HCT116 (cell line): ENCODE measurements around the gene TEDC2. TPM values are rescaled to one million over a fixed set of nuclear protein-coding genes. Genes with fewer than 3 reads are reported as not detected.

Source experiments
- ATAC-seq: fragments of 200-7000 bp; cut with Tn5 transposase; 2 replicates; pipeline ENCODE4 v1.9.1; 2020; ENCODE audit warnings: mild to moderate bottlenecking, moderate library complexity
- BruUV-seq: library from RNA; stranded (reverse); fragments of 400-500 nt; replicated peaks from 2 replicates; lab custom pipeline; 2021; lab: Mats Ljungman, UMichigan
- CTCF ChIA-PET: fragments of 300-600 bp; sonication (Branson Sonifier 250); formaldehyde crosslinking; loops from one replicate; lab custom pipeline; 2021; ENCODE audit warnings: antibody characterized with exemption; lab: Charles Lee
- POLR2A ChIA-PET: fragments of 300-600, 350-600 bp; sonication (Branson Sonifier 250); formaldehyde crosslinking; loops from one replicate; lab custom pipeline; 2021; ENCODE audit warnings: antibody characterized with exemption; lab: Charles Lee
- RAD21 ChIA-PET, 2 experiments: fragments of 300-600 bp; sonication (Branson Sonifier 250); formaldehyde crosslinking; loops; one replicate each; lab custom pipeline; 2023; ENCODE audit warnings: low total read pairs in 2 of 2; ENCODE audit not compliant: uncharacterized antibody in 2 of 2, unreplicated experiment in 2 of 2, low non-redundant PET in 1 of 2; lab: Charles Lee
- DNase-seq: peaks from one replicate; pipeline ENCODE4 v3.0.0-alpha.2; 2010; ENCODE audit warnings: low read depth, low spot score
- H2AFZ ChIP-seq: fragments of 200-600 bp; shearing (Covaris generic), sonication (generic); 2 replicates; pipeline ENCODE4 v1.6.1; 2017; ENCODE audit warnings: low read depth, mixed run types, mixed read lengths, antibody characterized with exemption, low read length; ENCODE audit not compliant: poor library complexity, severe bottlenecking
- H3K27ac ChIP-seq: 2 replicates; pipeline ENCODE4 v1.5.1; 2012; ENCODE audit warnings: low read depth, low read length
- H3K27me3 ChIP-seq: fragments of 200-600 bp; sonication (generic); 2 replicates; pipeline ENCODE4 v1.6.1; 2016; ENCODE audit warnings: mixed run types, low read length, mixed read lengths; ENCODE audit not compliant: insufficient read depth
- H3K36me3 ChIP-seq, 2 experiments: fragments of 200-500 bp in 1 of 2; fragments of 200-600 bp in 1 of 2; sonication (Bioruptor generic) in 1 of 2; sonication (generic) in 1 of 2; 2 replicates each; pipeline versions ENCODE4 v1.5.1 to v1.6.1; 2014 to 2016; ENCODE audit warnings: low read length in 2 of 2, inconsistent platforms in 1 of 2, mixed read lengths in 1 of 2, mixed run types in 1 of 2; ENCODE audit not compliant: insufficient read depth in 2 of 2, control insufficient read depth in 1 of 2
- H3K4me1 ChIP-seq, 2 experiments: fragments of 200-600 bp in 1 of 2; sonication (generic) in 1 of 2; 2 replicates each; pipeline versions ENCODE4 v1.5.1 to v1.6.1; 2012 to 2017; ENCODE audit warnings: low read length in 2 of 2, inconsistent platforms in 1 of 2, mild to moderate bottlenecking in 1 of 2, mixed read lengths in 1 of 2, mixed run types in 1 of 2, moderate library complexity in 1 of 2; ENCODE audit not compliant: insufficient read depth in 2 of 2, control insufficient read depth in 1 of 2
- H3K4me2 ChIP-seq: fragments of 200-600 bp; sonication (generic); 2 replicates; pipeline ENCODE4 v1.6.1; 2017; ENCODE audit warnings: mixed run types, low read length, mixed read lengths
- H3K4me3 ChIP-seq, 2 experiments: fragments of 200-600 bp in 1 of 2; sonication (generic) in 1 of 2; replicated peaks in 1 of 2; 2 replicates each; pipeline ENCODE4 v1.5.1; 2011 to 2016; ENCODE audit warnings: low read length in 2 of 2, control low read depth in 1 of 2, low read depth in 1 of 2, mild to moderate bottlenecking in 1 of 2, mixed read lengths in 1 of 2, mixed run types in 1 of 2
- H3K79me2 ChIP-seq: fragments of 200-600 bp; sonication (generic); 2 replicates; pipeline ENCODE4 v1.6.1; 2017; ENCODE audit warnings: mild to moderate bottlenecking, mixed run types, low read length, moderate library complexity, mixed read lengths; ENCODE audit not compliant: insufficient read depth
- H3K9ac ChIP-seq: fragments of 200-600 bp; sonication (generic); 2 replicates; pipeline ENCODE4 v1.6.1; 2016; ENCODE audit warnings: low read length, mixed read lengths
- H3K9me2 ChIP-seq: fragments of 200-600 bp; sonication (generic), shearing (Covaris generic); 2 replicates; pipeline ENCODE4 v1.6.1; 2017; ENCODE audit warnings: mixed run types, mild to moderate bottlenecking, moderate library complexity; ENCODE audit not compliant: insufficient read depth
- H3K9me3 ChIP-seq, 2 experiments: fragments of 200-500 bp in 1 of 2; fragments of 200-600 bp in 1 of 2; sonication (Bioruptor generic) in 1 of 2; sonication (generic) in 1 of 2; 2 replicates each; pipeline ENCODE4 v1.6.1; 2014 to 2017; ENCODE audit warnings: low read length in 2 of 2, mixed read lengths in 2 of 2, inconsistent platforms in 1 of 2, low read depth in 1 of 2, mild to moderate bottlenecking in 1 of 2, mixed run types in 1 of 2, moderate library complexity in 1 of 2; ENCODE audit not compliant: control insufficient read depth in 1 of 2, insufficient read depth in 1 of 2
- H4K20me1 ChIP-seq: fragments of 200-600 bp; sonication (generic), shearing (Covaris generic); 2 replicates; pipeline ENCODE4 v1.6.1; 2017; ENCODE audit warnings: mixed run types, mild to moderate bottlenecking, moderate library complexity; ENCODE audit not compliant: insufficient read depth
- CBX3 ChIP-seq: IDR thresholded peaks from 2 replicates; pipeline ENCODE4 v1.6.1; 2012; ENCODE audit warnings: low read depth
- EGR1 ChIP-seq: IDR thresholded peaks from 2 replicates; pipeline ENCODE4 v1.6.1; 2012; ENCODE audit warnings: low read depth
- ELF1 ChIP-seq: IDR thresholded peaks from 2 replicates; pipeline ENCODE4 v1.6.1; 2012; ENCODE audit warnings: low read depth, borderline replicate concordance
- EZH2phosphoT487 ChIP-seq: fragments of 200-600 bp; IDR thresholded peaks from 2 replicates; pipeline ENCODE4 v1.6.1; 2018; ENCODE audit warnings: antibody characterized with exemption, borderline replicate concordance
- FOSL1 ChIP-seq: IDR thresholded peaks from 2 replicates; pipeline ENCODE4 v1.6.1; 2012; ENCODE audit warnings: low read depth
- JUND ChIP-seq: IDR thresholded peaks from 2 replicates; pipeline ENCODE4 v1.6.1; 2012
- POLR2AphosphoS5 ChIP-seq: IDR thresholded peaks from 2 replicates; pipeline ENCODE4 v1.6.1; 2011; ENCODE audit warnings: mild to moderate bottlenecking, low read depth, low read length, moderate library complexity
- RAD21 ChIP-seq: IDR thresholded peaks from 2 replicates; pipeline ENCODE4 v1.6.1; 2012; ENCODE audit warnings: low read depth, mild to moderate bottlenecking
- SIN3A ChIP-seq: IDR thresholded peaks from 2 replicates; pipeline ENCODE4 v1.6.1; 2012; ENCODE audit warnings: low read depth
- SP1 ChIP-seq: IDR thresholded peaks from 2 replicates; pipeline ENCODE4 v1.6.1; 2012; ENCODE audit warnings: low read depth
- SRF ChIP-seq: IDR thresholded peaks from 2 replicates; pipeline ENCODE4 v1.6.1; 2012; ENCODE audit warnings: low read depth
- TCF7L2 ChIP-seq: IDR thresholded peaks from 2 replicates; pipeline ENCODE4 v1.7.0; 2011; ENCODE audit warnings: borderline replicate concordance, inconsistent platforms; ENCODE audit not compliant: insufficient read depth, insufficient read length; ENCODE audit errors: extremely low read depth
- YY1 ChIP-seq: IDR thresholded peaks from 2 replicates; pipeline ENCODE4 v1.6.1; 2011; ENCODE audit warnings: low read length, low read depth, moderate library complexity, mild to moderate bottlenecking; ENCODE audit not compliant: insufficient replicate concordance; ENCODE audit errors: extremely low read depth
- ZFX ChIP-seq: fragments of 450-650 bp; IDR thresholded peaks from 2 replicates; pipeline ENCODE4 v1.6.1; 2017
- ZNF274 ChIP-seq: fragments of 200-500 bp; sonication (Bioruptor generic); IDR thresholded peaks from 2 replicates; pipeline ENCODE4 v1.6.1; 2014; ENCODE audit warnings: mild to moderate bottlenecking, low read depth, low read length, inconsistent platforms
- intact Hi-C: fragments of 100-400 bp; cut with micrococcal nuclease; formaldehyde crosslinking; loops from 2 replicates; pipeline ENCODE4 v1.10.0; 2022
- total RNA-seq: library from RNA; stranded (reverse); gene quantifications from one replicate; pipeline ENCODE4 v1.2.1, GENCODE V29; 2021; ENCODE audit not compliant: unreplicated experiment
- TF ChIP-seq, protein P1 (sequence below): IDR thresholded peaks from 2 replicates; pipeline ENCODE4 v1.6.1; 2012
- TF ChIP-seq, protein P2 (sequence below), 3 experiments: fragments of 200-600 bp in 1 of 3; sonication (generic) in 1 of 3; IDR thresholded peaks in 2 of 3; conservative IDR thresholded peaks in 1 of 3; 2 replicates each; pipeline ENCODE4 v1.5.1; 2012 to 2017; ENCODE audit warnings: low read depth in 2 of 3, low read length in 2 of 3, antibody characterized with exemption in 1 of 3, borderline replicate concordance in 1 of 3, control low read depth in 1 of 3, mild to moderate bottlenecking in 1 of 3, mixed read lengths in 1 of 3, mixed run types in 1 of 3, moderate library complexity in 1 of 3; ENCODE audit not compliant: insufficient read depth in 1 of 3
- TF ChIP-seq, protein P3 (sequence below): IDR thresholded peaks from 2 replicates; pipeline ENCODE4 v1.6.1; 2012; ENCODE audit warnings: low read depth

Gene TEDC2
- total RNA-seq, 1 experiment from 2014 or later = 26.5 TPM

DNA sequence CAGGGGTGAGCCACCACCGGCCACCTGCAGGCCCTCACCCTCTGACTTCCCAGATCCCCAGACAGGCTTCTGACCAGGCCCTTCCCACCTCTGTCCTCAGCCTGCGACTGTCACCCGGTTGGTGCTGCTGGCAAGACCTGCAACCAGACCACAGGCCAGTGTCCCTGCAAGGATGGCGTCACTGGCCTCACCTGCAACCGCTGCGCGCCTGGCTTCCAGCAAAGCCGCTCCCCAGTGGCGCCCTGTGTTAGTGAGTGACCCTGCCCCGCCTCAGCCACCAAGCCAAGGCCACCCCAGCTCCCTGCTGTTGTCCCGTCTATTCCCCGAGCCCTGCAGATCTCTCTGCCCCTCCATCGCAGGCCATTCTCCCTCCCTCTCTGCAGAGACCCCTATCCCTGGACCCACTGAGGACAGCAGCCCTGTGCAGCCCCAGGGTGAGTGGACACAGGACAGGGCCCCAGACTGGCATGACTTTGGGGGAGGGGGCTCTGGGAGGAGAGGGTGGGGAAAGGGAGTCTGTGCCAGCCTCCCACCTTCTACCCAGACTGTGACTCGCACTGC, 13.1 kb downstream of the TEDC2 start:
- H3K4me1 ChIP-seq = peaks cover 33 to 60% of the 10 kb centered on the region in 2 experiments
- H3K9me3 ChIP-seq = no peaks in the 10 kb centered on the region
- peak overlapping the region; percentile 97; the same call in 1 of the 2 replicates for H3K27ac ChIP-seq
- no TSS peak for BruUV-seq
- ATAC-seq (no peak), DNase-seq (no peak)
- H4K20me1 ChIP-seq = no peaks in the 10 kb centered on the region
- intact Hi-C loops = no loop called here
- H3K79me2 ChIP-seq = peaks cover 25% of the 10 kb centered on the region; the same call in 1 of the 2 replicates
- POLR2A ChIA-PET = no interaction called here
- H2AFZ ChIP-seq = no peak overlapping the region
- peak overlapping the region; percentile 34 to 87; a peak in 3 of 4 replicates for H3K4me3 ChIP-seq
- H3K9ac ChIP-seq = peak overlapping the region; percentile 95
- peak overlapping the region; percentile 99 for H3K4me2 ChIP-seq
- no peak for TF ChIP-seq EGR1
- no peak for TF ChIP-seq TCF7L2
- TF ChIP-seq SRF = no peak
- TF ChIP-seq JUND = no peak
- no peak for TF ChIP-seq YY1
- TF ChIP-seq CBX3 = no peak
- TF ChIP-seq, protein P1, sequence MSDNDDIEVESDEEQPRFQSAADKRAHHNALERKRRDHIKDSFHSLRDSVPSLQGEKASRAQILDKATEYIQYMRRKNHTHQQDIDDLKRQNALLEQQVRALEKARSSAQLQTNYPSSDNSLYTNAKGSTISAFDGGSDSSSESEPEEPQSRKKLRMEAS = no peak
- no peak for TF ChIP-seq ZNF274
- no peak for TF ChIP-seq EZH2phosphoT487
- TF ChIP-seq POLR2AphosphoS5 = no peak
- TF ChIP-seq, protein P2, sequence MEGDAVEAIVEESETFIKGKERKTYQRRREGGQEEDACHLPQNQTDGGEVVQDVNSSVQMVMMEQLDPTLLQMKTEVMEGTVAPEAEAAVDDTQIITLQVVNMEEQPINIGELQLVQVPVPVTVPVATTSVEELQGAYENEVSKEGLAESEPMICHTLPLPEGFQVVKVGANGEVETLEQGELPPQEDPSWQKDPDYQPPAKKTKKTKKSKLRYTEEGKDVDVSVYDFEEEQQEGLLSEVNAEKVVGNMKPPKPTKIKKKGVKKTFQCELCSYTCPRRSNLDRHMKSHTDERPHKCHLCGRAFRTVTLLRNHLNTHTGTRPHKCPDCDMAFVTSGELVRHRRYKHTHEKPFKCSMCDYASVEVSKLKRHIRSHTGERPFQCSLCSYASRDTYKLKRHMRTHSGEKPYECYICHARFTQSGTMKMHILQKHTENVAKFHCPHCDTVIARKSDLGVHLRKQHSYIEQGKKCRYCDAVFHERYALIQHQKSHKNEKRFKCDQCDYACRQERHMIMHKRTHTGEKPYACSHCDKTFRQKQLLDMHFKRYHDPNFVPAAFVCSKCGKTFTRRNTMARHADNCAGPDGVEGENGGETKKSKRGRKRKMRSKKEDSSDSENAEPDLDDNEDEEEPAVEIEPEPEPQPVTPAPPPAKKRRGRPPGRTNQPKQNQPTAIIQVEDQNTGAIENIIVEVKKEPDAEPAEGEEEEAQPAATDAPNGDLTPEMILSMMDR (IDR thresholded peaks at IDR 0.05 in 2 of 3, conservative IDR thresholded peaks at IDR 0.05 in 1 of 3; ENCODE audit: borderline replicate concordance in 1 of 3, insufficient read depth in 1 of 3, low read depth in 2 of 3, low read length in 2 of 3) = no peak
- no peak for TF ChIP-seq SIN3A
- TF ChIP-seq, protein P3, sequence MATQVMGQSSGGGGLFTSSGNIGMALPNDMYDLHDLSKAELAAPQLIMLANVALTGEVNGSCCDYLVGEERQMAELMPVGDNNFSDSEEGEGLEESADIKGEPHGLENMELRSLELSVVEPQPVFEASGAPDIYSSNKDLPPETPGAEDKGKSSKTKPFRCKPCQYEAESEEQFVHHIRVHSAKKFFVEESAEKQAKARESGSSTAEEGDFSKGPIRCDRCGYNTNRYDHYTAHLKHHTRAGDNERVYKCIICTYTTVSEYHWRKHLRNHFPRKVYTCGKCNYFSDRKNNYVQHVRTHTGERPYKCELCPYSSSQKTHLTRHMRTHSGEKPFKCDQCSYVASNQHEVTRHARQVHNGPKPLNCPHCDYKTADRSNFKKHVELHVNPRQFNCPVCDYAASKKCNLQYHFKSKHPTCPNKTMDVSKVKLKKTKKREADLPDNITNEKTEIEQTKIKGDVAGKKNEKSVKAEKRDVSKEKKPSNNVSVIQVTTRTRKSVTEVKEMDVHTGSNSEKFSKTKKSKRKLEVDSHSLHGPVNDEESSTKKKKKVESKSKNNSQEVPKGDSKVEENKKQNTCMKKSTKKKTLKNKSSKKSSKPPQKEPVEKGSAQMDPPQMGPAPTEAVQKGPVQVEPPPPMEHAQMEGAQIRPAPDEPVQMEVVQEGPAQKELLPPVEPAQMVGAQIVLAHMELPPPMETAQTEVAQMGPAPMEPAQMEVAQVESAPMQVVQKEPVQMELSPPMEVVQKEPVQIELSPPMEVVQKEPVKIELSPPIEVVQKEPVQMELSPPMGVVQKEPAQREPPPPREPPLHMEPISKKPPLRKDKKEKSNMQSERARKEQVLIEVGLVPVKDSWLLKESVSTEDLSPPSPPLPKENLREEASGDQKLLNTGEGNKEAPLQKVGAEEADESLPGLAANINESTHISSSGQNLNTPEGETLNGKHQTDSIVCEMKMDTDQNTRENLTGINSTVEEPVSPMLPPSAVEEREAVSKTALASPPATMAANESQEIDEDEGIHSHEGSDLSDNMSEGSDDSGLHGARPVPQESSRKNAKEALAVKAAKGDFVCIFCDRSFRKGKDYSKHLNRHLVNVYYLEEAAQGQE = no peak
- TF ChIP-seq FOSL1 = no peak
- TF ChIP-seq SP1 = no peak
- TF ChIP-seq ZFX = no peak
- TF ChIP-seq RAD21 = no peak
- TF ChIP-seq ELF1 = no peak
- CTCF ChIA-PET = no interaction called here
- no peaks in the 10 kb centered on the region for H3K27me3 ChIP-seq
- H3K36me3 ChIP-seq = no peaks in the 10 kb centered on the region
- no peaks in the 10 kb centered on the region for H3K9me2 ChIP-seq
- RAD21 ChIA-PET = no interaction called here
